ENCODE data around the gene PSMD11. TPM values are rescaled to one million over a fixed set of nuclear protein-coding genes. Genes with fewer than 3 reads are reported as not detected.

PSMD11 gene
- total RNA-seq, 1 donor from 2014 or later, result 104 TPM

Other genes starting within 250 kb of the PSMD11 start
- 0.87 TPM for gene RHBDL3, start 178.7 kb upstream of the PSMD11 start, total RNA-seq
- gene C17orf75, start 102.3 kb upstream of the PSMD11 start, total RNA-seq, result 8.6 TPM
- 157 TPM for gene ZNF207, start 94.4 kb upstream of the PSMD11 start, total RNA-seq
- 1.8 TPM for gene CDK5R1, start 42.5 kb downstream of the PSMD11 start, total RNA-seq

Data from mesenteric fat pad (tissue), 1 donor.